Upper lobe of right lung (tissue), 1 donor: Measurements from ENCODE around the gene OAF. TPM values are rescaled to one million over a fixed set of nuclear protein-coding genes. Genes with fewer than 3 reads are reported as not detected.
"Not testable (repeated sequence)": the region's sequence is repeated elsewhere in the genome, so short reads cannot be mapped to it uniquely, and the experiment has no call there.

Source experiments
- ATAC-seq: fragments of 200-7000 bp; cut with Tn5 transposase; one replicate; pipeline ENCODE4 v1.9.1; 2020; ENCODE audit warnings: mild to moderate bottlenecking, moderate library complexity
- DNase-seq: peaks from one replicate; pipeline ENCODE4 v3.0.0-alpha.2; 2020
- H3K27ac ChIP-seq: fragments of 200-600 bp; one replicate; pipeline ENCODE4 v1.8.0; 2022
- H3K27me3 ChIP-seq: fragments of 200-600 bp; one replicate; pipeline ENCODE4 v1.8.0; 2022; ENCODE audit warnings: mild to moderate bottlenecking
- H3K36me3 ChIP-seq: fragments of 200-600 bp; one replicate; pipeline ENCODE4 v1.8.0; 2022
- H3K4me1 ChIP-seq: fragments of 200-600 bp; one replicate; pipeline ENCODE4 v1.8.0; 2022
- H3K4me3 ChIP-seq: fragments of 200-600 bp; one replicate; pipeline ENCODE4 v1.8.0; 2022; ENCODE audit warnings: mild to moderate bottlenecking
- H3K9me3 ChIP-seq: fragments of 200-600 bp; one replicate; pipeline ENCODE4 v1.8.0; 2022
- CTCF ChIP-seq: fragments of 200-600 bp; IDR thresholded peaks from one replicate; pipeline ENCODE4 v1.8.0; 2022; ENCODE audit warnings: antibody characterized with exemption
- intact Hi-C: fragments of 100-400 bp; cut with DNase I; formaldehyde crosslinking; loops from one replicate; pipeline ENCODE4 v1.11.0; 2022
- total RNA-seq: library from RNA; stranded (reverse); fragmentation: NEBNext Ultra II Directional; extraction: Animal tissue kit (Norgen Biotek cat#: 25700); gene quantifications from one replicate; pipeline ENCODE4 v1.2.1, GENCODE V29; 2021
- donor health status: DM: no; HTN: yes; CAD: no; lungs with severe emphysema.

OAF gene
- total RNA-seq, 1 donor from 2014 or later: 19.8 TPM

- intact Hi-C loops: no loop called here
Observed at GRCh38 chr11:120244476-120245365, 33.9 kb downstream of the OAF start.

GRCh38 chr11:120245434-120245833, 34.6 kb downstream of the OAF start:
- Histone ChIP-seq H3K27me3 (peaks cover 30% of the 10 kb centered on the region), H3K27ac (no peak overlapping the region), H3K4me3 (no peak overlapping the region), H3K4me1 (no peaks in the 10 kb centered on the region), H3K9me3 (no peaks in the 10 kb centered on the region), H3K36me3 (no peaks in the 10 kb centered on the region)
- intact Hi-C loops: no loop called here
- no peak for DNase-seq
- no peak for TF ChIP-seq CTCF
- ATAC-seq: no peak

More at GRCh38 chr11:120244476-120245365, 33.9 kb downstream of the OAF start:
- no peaks in the 10 kb centered on the region for H3K4me1 ChIP-seq
- DNase-seq (no peak), ATAC-seq (no peak)
- H3K4me3 ChIP-seq: no peak overlapping the region
- TF ChIP-seq CTCF: no peak
- H3K27ac ChIP-seq: no peak overlapping the region
- no peaks in the 10 kb centered on the region for H3K36me3 ChIP-seq
- no peaks in the 10 kb centered on the region for H3K9me3 ChIP-seq
- peaks cover 37% of the 10 kb centered on the region for H3K27me3 ChIP-seq

GRCh38 chr11:120248551-120249278, 37.9 kb downstream of the OAF start:
- no peak for ATAC-seq
- TF ChIP-seq CTCF: no peak
- no peak for DNase-seq
- peaks cover 5% of the 10 kb centered on the region for H3K27me3 ChIP-seq
- no peaks in the 10 kb centered on the region for H3K4me1 ChIP-seq
- H3K9me3 ChIP-seq: no peaks in the 10 kb centered on the region
- no peak overlapping the region for H3K4me3 ChIP-seq
- no peaks in the 10 kb centered on the region for H3K36me3 ChIP-seq
- H3K27ac ChIP-seq: no peak overlapping the region
- intact Hi-C loops: no loop called here

- intact Hi-C loops: no loop called here
- DNase-seq: no peak
- no peak for ATAC-seq
- no peaks in the 10 kb centered on the region for H3K9me3 ChIP-seq
- H3K27ac ChIP-seq: no peak overlapping the region
- no peak overlapping the region for H3K4me3 ChIP-seq
- no peaks in the 10 kb centered on the region for H3K36me3 ChIP-seq
- H3K27me3 ChIP-seq: peaks cover 3% of the 10 kb centered on the region
- no peak for TF ChIP-seq CTCF
- H3K4me1 ChIP-seq: no peaks in the 10 kb centered on the region
Observed at GRCh38 chr11:120249279-120250262, 38.7 kb downstream of the OAF start.

GRCh38 chr11:120253377-120253776, 42.5 kb downstream of the OAF start:
- H3K27me3 ChIP-seq: peaks cover 16% of the 10 kb centered on the region
- DNase-seq, H3K4me3 ChIP-seq, H3K9me3 ChIP-seq, H3K36me3 ChIP-seq, H3K27ac ChIP-seq, ATAC-seq, intact Hi-C loops, H3K4me1 ChIP-seq: not testable (repeated sequence)
